Left ventricle myocardium inferior (tissue), 1 donor: ENCODE results near the gene PARD3. TPM values are rescaled to one million over a fixed set of nuclear protein-coding genes. Genes with fewer than 3 reads are reported as not detected.

Source experiments
- DNase-seq: peaks from one replicate; pipeline ENCODE4 v3.0.0-alpha.2; 2020
- H3K27ac ChIP-seq: fragments of 200-600 bp; replicated peaks from 2 replicates; pipeline ENCODE4 v1.8.0; 2021
- H3K27me3 ChIP-seq: fragments of 200-600 bp; 2 replicates; pipeline ENCODE4 v1.8.0; 2021; ENCODE audit warnings: low read depth
- H3K36me3 ChIP-seq: fragments of 200-600 bp; 2 replicates; pipeline ENCODE4 v1.8.0; 2021
- H3K4me1 ChIP-seq: fragments of 200-600 bp; 2 replicates; pipeline ENCODE4 v1.8.0; 2021
- H3K4me3 ChIP-seq: fragments of 200-600 bp; 2 replicates; pipeline ENCODE4 v1.8.0; 2021; ENCODE audit warnings: mild to moderate bottlenecking, moderate library complexity
- H3K9me3 ChIP-seq: fragments of 200-600 bp; replicated peaks from 2 replicates; pipeline ENCODE4 v1.8.0; 2021
- CTCF ChIP-seq: fragments of 200-600 bp; IDR thresholded peaks from 2 replicates; pipeline ENCODE4 v1.8.0; 2021; ENCODE audit warnings: antibody characterized with exemption, mild to moderate bottlenecking, borderline replicate concordance
- intact Hi-C: fragments of 100-400 bp; cut with micrococcal nuclease; formaldehyde crosslinking; loops from one replicate; pipeline ENCODE4 v1.11.0; 2022
- total RNA-seq: library from RNA; stranded (reverse); fragmentation: NEBNext Ultra II Directional; extraction: Animal tissue kit (Norgen Biotek cat#: 25700); gene quantifications from one replicate; pipeline ENCODE4 v1.2.1, GENCODE V29; 2021
- donor health status: DM: no; HTN: yes; CAD: no; lungs with severe emphysema.

The PARD3 gene
- total RNA-seq, 1 donor from 2014 or later, result 29.6 TPM

DNA sequence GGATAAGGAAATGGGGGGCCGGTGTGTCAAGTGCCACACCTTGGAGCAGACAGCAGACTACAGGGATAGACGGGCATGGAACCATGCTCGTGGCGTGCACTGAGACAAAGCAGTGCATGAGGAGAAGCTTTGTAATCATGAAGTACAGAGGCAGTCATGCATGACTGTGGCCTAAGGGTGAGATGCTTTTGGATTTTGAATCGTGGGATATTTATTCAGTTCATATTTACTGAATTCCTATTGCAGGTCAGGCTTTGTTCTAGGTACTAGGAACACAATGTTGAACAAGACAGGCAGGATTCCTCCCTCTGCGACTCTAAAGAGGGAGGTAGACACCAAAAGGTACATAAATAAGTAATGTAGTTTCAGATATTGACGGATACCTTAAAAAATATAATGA is 597.6 kb downstream of the PARD3 start:
- Histone ChIP-seq H3K9me3 (no peaks in the 10 kb centered on the region), H3K4me1 (no peaks in the 10 kb centered on the region), H3K27me3 (no peaks in the 10 kb centered on the region), H3K27ac (no peak overlapping the region), H3K36me3 (no peaks in the 10 kb centered on the region), H3K4me3 (no peak overlapping the region)
- TF ChIP-seq CTCF, result no peak
- intact Hi-C loops, result no loop called here
- no peak for DNase-seq

DNA sequence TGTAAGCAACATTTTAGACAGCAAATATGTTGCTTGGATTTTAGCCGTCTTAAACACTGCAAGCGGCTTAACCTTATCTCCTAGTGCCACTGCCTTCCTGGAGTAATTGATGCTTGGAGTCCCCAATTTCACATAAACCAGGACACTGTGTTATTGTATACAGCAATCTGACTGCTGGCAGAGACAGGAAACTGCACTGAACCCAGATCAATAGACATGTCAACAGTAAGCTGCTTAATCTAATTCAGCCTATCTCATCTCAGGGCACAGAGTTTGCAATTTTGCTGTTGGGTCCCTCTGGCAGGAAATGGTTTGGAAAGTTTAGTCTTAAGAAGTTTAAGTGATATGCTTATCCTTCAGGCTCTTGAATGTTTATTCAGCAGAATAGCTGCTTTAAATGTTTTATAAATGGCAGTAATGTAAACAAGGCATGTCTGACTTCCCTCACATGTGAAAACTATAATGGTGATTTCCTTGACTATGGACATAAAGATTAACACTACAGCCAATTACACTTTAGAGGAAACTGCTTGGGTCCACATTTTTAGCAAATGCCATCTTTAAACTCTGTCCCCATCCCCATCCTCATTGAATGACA is 598.6 kb downstream of the PARD3 start:
- DNase-seq, result no peak
- H3K4me3 ChIP-seq, result no peak overlapping the region
- intact Hi-C loops, result no loop called here
- no peaks in the 10 kb centered on the region for H3K4me1 ChIP-seq
- no peaks in the 10 kb centered on the region for H3K9me3 ChIP-seq
- TF ChIP-seq CTCF, result no peak
- H3K27me3 ChIP-seq, result no peaks in the 10 kb centered on the region
- H3K36me3 ChIP-seq, result no peaks in the 10 kb centered on the region
- no peak overlapping the region for H3K27ac ChIP-seq

- TF ChIP-seq CTCF, result no peak
- Histone ChIP-seq H3K4me3 (no peak overlapping the region), H3K27ac (no peak overlapping the region), H3K36me3 (no peaks in the 10 kb centered on the region), H3K9me3 (no peaks in the 10 kb centered on the region), H3K27me3 (no peaks in the 10 kb centered on the region), H3K4me1 (no peaks in the 10 kb centered on the region)
- intact Hi-C loops, result no loop called here
- DNase-seq, result no peak
These were observed 601.3 kb downstream of the PARD3 start for GRCh38 chr10:34213805-34214197.

DNA sequence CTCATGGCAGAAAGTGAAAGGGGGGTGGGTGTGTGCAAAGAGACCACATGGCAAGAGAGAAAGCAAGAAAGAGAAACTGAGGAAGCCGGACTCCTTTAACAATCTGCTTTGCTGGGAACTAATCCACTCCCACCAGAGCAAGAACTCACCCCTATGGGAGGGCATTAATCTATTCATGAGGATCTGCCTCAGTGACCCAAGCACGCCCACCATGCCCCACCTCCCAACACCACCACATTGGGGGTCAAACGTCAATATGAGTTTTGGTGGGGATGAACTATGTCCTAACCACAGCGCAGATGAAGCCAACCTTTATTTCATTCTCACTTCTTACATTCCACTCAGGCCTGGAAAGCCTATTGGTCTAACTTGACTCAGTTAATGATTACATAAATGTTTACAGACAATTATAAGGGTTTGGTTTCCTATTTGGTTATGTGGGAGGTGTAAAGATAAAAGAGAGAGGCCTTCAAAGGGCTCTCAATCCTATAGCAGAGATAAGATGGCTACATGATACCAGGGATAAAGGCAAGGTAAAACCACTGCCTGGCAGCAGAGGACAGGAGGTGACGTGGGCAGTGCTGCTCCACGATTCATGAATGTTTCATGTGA is 601.8 kb downstream of the PARD3 start:
- no peak overlapping the region for H3K4me3 ChIP-seq
- H3K9me3 ChIP-seq, result no peaks in the 10 kb centered on the region
- H3K27me3 ChIP-seq, result no peaks in the 10 kb centered on the region
- intact Hi-C loops, result no loop called here
- TF ChIP-seq CTCF, result no peak
- no peaks in the 10 kb centered on the region for H3K4me1 ChIP-seq
- no peak for DNase-seq
- no peaks in the 10 kb centered on the region for H3K36me3 ChIP-seq
- H3K27ac ChIP-seq, result no peak overlapping the region

- no peaks in the 10 kb centered on the region for H3K27me3 ChIP-seq
- H3K27ac ChIP-seq, result no peak overlapping the region
- H3K9me3 ChIP-seq, result no peaks in the 10 kb centered on the region
- no peak for DNase-seq
- H3K36me3 ChIP-seq, result no peaks in the 10 kb centered on the region
- no peak for TF ChIP-seq CTCF
- intact Hi-C loops, result no loop called here
- H3K4me3 ChIP-seq, result no peak overlapping the region
- no peaks in the 10 kb centered on the region for H3K4me1 ChIP-seq
These were observed 607.8 kb downstream of the PARD3 start for GRCh38 chr10:34207343-34207742.
